ENCODE data around the gene KLHL42. TPM values are rescaled to one million over a fixed set of nuclear protein-coding genes. Genes with fewer than 3 reads are reported as not detected.

The KLHL42 gene
- total and polyA plus RNA-seq, 2 of the 8 experiments (the other 6 are each of a cell fraction or from before 2014, with no cell fraction given), result 13.6 to 21.6 TPM

GRCh38 chr12:27814411-27814810 lies 34.4 kb downstream of the KLHL42 start (continued):
- no peak for TF ChIP-seq CHD7 (IDR thresholded peaks at IDR 0.05; ENCODE audit: insufficient replicate concordance, low read length)
- TF ChIP-seq SP1 (IDR thresholded peaks at IDR 0.05; ENCODE audit: low read depth, low read length), result no peak
- no peak for TF ChIP-seq NRF1 (IDR thresholded peaks at IDR 0.05; ENCODE audit: low read depth, low read length)
- TF ChIP-seq ATF2 (IDR thresholded peaks at IDR 0.05; ENCODE audit: low read length), result no peak
- TF ChIP-seq EP300 (IDR thresholded peaks at IDR 0.05; ENCODE audit: borderline replicate concordance in 1 of 2, low read depth in 2 of 2, low read length in 2 of 2), result no peak
- no peak for TF ChIP-seq CBX8 (IDR thresholded peaks at IDR 0.05; ENCODE audit: borderline replicate concordance, low read depth, low read length)
- no peak for TF ChIP-seq CTBP2 (IDR thresholded peaks at IDR 0.05; ENCODE audit: borderline replicate concordance, insufficient read depth, insufficient read length, low read length)
- TF ChIP-seq USF2 (IDR thresholded peaks at IDR 0.05; ENCODE audit: low read length), result no peak

Measured in H1 (cell line).